SU-DHL-6 (cell line): ENCODE measurements around the gene ZNF768.

Experiments used
- EZH2phosphoT487 ChIP-seq: fragments of 200-600 bp; sonication (generic), shearing (Covaris generic); conservative IDR thresholded peaks from 2 replicates; pipeline ENCODE4 v1.6.1; 2018; ENCODE audit warnings: mild to moderate bottlenecking, antibody characterized with exemption, low read length, moderate library complexity, mixed read lengths
- TF ChIP-seq, protein P1 (sequence below): fragments of 200-600 bp; sonication (generic); IDR thresholded peaks from one replicate; pipeline ENCODE4 v1.5.1; 2017; ENCODE audit warnings: antibody characterized with exemption, mild to moderate bottlenecking, low read length, moderate library complexity; ENCODE audit not compliant: insufficient read depth, poor library complexity, severe bottlenecking

DNA sequence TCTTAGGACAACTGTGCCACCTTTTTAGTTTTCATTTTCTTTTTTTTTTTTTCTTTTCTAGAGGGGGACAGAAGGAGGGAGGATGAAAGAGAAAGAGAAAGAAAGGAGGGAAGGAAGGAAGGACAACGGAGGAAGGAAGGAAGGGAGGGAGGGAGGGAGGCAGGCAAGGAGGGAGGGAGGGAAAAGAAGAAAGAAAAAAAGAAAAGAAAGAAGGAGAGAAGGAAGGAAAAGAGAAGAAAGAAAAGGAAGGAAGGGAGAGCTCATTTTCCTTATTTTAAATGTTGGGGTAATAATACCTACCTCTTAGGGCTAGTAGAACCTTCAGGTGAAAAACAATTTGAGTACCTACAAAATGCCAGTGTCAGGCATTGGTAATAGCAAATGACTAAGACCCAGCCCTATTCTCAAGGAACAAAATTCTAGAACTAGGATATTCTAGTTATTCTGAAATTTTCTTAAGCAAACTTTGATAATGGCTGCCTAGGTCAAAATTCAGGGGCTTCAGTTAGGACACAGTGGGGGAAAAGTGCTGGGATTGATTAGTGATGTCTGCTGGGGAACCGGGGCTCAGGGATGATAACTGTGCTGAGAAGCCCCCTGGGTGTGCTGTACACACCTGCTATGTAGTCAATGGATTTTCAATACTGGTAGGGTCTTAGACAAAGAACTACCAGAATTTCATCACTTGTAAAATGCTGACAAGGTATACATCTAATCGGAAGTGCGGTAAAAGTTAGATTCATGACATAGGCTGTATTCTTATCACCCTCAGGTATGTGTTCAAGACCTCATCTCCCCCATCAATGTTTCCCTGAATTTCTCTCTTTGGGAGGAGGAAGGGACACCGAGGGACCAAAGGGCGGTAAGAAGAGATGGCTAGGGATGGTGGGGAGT, 22.7 kb downstream of the ZNF768 start:
- TF ChIP-seq, protein P1, sequence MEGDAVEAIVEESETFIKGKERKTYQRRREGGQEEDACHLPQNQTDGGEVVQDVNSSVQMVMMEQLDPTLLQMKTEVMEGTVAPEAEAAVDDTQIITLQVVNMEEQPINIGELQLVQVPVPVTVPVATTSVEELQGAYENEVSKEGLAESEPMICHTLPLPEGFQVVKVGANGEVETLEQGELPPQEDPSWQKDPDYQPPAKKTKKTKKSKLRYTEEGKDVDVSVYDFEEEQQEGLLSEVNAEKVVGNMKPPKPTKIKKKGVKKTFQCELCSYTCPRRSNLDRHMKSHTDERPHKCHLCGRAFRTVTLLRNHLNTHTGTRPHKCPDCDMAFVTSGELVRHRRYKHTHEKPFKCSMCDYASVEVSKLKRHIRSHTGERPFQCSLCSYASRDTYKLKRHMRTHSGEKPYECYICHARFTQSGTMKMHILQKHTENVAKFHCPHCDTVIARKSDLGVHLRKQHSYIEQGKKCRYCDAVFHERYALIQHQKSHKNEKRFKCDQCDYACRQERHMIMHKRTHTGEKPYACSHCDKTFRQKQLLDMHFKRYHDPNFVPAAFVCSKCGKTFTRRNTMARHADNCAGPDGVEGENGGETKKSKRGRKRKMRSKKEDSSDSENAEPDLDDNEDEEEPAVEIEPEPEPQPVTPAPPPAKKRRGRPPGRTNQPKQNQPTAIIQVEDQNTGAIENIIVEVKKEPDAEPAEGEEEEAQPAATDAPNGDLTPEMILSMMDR: no peak
- no peak for TF ChIP-seq EZH2phosphoT487
